Measurements from ENCODE around the gene ZNF780B. TPM values are rescaled to one million over a fixed set of nuclear protein-coding genes. Genes with fewer than 3 reads are reported as not detected.

The ZNF780B gene
- 10.0 TPM for total RNA-seq

DNA sequence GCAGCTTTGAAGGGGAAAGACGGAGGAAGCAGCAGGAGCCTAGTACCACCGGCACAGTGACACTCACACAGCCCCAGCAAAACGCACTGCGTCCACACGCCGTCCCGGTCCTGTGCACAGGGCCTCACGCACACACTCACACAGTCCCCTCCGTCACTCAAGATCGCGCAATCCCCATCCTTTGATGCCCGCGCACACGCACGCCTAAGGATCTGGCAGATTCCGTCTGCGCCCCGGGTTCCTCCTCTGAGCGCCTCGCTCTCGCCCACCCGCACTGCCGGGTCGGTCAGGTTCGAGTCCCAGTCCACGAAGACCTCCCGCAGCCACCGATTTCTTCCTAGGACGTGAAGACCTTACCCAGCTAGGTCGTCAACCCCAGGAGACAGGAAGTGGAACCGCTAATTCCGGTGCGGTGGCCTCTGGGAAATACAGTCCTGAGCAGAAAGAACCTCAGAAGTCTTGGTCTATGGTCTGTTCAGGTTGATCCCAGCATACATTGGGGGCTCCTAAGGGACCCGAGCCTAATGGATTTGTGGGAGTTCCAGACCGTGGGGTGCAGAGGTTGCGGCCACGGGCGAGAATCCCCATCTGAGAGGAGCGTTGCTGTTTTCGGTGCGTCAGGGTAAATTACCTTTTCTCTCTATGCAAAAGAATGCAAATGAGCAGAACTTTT lies at the start of gene ZNF780B:
TSS of gene ZNF780B (minus strand) at position 400 of the 673 bp plus-strand sequence. CDS start 5,899 bp downstream, outside the sequence.
- peak; percentile 47 to 72 (median 71) for DNase-seq (ENCODE audit: low read depth in 2 of 3, low spot score in 2 of 3)

DNA sequence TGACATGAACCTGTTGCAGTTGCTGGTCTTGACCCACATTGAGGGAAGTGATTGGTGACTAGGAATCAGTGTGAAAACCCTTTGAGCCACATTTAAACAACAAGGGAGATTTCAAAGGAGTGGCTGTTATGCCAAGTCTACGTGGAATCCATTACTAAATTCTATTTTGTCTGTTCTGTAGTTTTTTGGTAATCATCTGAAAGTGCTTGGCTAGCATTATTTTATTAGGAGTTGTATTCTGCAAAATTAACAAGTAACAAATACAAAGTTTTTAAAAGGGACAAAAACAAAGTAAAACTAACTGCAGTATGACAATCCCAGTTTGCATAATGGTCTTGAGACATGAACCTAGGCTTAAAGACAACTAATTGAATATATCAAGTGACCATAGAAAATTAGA lies 48.7 kb upstream of the ZNF780B start:
- DNase-seq (ENCODE audit: low read depth in 2 of 3, low spot score in 2 of 3): no peak

DNA sequence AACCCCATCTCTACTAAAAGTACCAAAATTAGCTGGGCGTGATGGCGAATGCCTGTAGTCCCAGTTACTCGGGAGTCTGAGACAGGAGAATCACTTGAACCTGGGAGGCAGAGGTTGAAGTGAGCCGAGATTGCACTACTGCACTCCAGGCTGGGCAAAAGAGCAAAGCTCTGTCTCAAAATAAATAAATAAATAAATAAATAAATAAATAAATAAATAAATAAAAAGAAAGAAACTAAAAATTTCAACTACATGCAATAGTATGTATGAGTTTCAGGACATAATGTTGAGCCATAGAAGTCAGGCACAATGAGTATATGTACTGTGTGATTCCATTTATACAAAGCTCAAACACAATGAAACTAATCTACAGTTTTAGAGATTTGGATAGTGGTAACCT lies 47.6 kb upstream of the ZNF780B start:
- DNase-seq (ENCODE audit: low read depth in 2 of 3, low spot score in 2 of 3): no peak

DNA sequence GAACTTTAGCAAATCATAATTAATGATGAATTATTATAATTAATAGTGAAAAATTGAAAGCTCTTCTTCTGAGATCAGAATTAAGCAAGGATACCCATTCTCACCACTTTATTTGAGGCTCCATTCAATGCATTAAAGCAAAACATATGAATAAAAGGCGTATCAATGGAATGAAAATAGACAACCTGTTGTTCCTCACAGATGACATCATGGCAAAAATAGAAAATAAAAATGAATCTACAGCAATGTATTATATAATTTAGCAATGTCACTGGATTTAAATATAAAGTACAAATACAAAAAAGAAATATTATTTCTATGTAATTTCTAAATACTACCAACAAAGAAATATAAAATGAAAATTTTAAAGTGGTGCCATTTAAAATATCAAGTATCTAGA lies 45.8 kb upstream of the ZNF780B start:
- DNase-seq (ENCODE audit: low read depth in 2 of 3, low spot score in 2 of 3): no peak

DNA sequence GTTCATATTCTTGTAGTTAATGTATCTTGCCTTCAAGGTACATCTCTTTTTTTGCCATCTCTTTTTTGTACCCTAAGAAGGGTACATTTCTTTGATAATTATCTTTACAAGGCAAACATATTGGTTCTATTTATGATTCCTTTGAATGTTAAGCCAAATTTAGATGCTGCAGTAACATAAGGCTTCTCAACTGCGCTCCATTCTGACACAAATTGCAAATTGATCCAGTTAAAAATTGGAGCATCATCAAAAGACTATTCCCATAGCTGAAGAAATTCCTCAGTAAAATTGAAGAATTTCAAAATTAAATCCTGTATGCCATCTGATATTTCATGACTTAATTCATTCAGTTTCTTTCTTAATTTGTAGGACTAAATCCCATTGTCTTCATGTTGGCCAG lies 37.4 kb upstream of the ZNF780B start:
- DNase-seq (ENCODE audit: low read depth in 2 of 3, low spot score in 2 of 3): no peak

DNA sequence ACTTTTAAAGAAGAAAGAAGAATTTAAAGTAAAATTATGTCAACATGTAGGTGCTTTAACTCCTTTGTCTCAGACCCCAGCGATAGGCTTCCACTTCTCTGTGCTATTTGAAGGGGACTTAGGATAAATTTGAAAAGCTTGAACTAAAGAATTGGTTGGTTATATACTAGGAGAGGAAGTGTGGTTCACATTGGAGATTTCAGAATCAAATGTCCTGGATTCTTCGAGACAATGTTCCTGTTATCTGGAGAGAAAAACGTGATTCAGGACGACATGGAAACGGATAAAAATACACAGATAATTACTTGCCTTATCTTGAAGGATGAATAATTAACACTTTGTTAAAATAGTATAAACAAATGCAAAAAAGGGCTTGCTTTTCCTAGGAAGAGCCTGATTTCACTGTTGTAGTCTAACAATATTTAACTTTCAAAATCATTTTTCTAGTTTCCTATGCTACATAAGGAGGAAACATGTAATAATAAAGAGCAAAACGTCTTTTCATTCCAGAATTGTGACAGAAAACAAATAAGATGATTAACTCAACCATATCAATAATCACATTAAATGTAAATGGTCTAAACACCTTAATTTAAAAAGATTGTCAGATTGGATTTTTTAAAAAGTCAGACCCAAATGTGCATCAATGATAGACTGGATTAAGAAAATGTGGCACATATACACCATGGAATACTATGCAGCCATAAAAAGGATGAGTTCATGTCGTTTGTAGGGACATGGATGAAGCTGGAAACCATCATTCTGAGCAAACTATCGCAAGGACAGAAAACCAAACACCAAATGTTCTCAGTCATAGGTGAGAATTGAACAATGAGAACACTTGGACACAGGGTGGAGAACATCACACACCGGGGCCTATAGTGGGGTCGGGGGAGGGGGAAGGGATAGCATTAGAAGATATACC lies 35.4 kb upstream of the ZNF780B start:
- no peak for DNase-seq (ENCODE audit: low read depth in 2 of 3, low spot score in 2 of 3)

DNA sequence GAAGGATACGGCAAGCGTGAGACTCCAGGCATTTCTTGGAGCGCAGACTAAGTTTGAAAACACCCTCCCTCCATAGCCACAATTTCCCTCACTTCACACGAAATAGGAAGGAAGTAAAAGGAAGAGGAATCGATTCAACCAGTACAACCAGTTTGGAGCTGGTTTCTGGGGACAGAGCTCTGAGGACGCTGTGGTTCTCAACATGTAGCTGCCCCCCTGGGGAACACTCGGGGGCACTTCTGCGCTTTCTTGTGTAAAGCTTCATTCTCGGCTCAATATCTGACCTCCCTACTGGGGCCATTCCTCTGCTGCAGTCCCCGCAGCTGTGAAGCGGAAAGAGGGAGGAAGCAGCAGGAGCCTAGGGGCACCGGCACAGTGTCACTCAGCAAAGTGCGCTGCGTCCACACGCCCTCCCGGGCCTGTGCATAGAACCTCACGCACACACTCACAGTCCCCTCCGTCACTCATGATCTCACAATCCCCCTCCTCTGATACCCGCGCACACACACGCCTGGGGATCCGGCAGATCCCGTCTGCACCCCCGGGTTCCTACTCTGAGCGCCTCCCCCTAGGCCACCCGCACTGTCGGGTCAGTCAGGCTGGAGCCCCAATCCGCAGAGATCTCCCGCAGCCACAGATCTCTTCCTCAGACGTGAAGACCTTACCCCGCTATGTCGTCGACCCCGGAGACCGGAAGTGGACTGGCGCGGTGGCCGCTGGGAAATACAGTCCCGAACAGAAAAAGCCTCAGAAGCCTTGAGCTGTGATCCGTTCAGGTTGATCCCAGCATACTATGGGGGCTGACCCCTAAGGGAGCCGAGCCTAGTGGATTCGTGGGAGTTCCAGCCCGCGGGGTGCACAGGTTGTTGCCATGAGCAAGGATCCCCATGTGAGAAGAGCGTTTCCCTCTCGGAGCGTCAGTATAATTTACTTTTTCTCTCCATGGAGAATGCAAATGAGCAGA lies 34.5 kb upstream of the ZNF780B start, which contains the start of gene ZNF780A:
TSS of gene ZNF780A (minus strand) at position 703 of the 964 bp plus-strand sequence. CDS start 6,190 bp downstream, outside the sequence.
- peak; percentile 50 to 85 (median 72) for DNase-seq (ENCODE audit: low read depth in 2 of 3, low spot score in 2 of 3)

DNA sequence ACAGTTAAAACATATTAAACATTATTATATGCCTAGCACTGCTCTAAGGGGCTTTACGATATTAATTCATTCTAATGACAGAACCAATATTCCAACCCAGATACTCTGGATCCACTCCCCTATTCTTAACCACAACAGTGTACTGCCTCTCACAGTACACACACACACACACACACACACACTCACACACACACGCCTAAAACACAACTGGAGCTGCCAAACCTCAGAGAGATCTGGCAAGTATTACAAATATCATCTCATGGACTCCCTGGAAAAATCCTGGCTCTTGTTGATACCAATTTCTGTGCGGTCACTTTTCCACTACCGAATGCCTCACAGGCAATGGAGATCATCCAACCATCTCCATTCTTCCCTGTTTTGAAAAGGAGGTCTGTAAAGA lies 33.4 kb upstream of the ZNF780B start:
- no peak for DNase-seq (ENCODE audit: low read depth in 2 of 3, low spot score in 2 of 3)

DNA sequence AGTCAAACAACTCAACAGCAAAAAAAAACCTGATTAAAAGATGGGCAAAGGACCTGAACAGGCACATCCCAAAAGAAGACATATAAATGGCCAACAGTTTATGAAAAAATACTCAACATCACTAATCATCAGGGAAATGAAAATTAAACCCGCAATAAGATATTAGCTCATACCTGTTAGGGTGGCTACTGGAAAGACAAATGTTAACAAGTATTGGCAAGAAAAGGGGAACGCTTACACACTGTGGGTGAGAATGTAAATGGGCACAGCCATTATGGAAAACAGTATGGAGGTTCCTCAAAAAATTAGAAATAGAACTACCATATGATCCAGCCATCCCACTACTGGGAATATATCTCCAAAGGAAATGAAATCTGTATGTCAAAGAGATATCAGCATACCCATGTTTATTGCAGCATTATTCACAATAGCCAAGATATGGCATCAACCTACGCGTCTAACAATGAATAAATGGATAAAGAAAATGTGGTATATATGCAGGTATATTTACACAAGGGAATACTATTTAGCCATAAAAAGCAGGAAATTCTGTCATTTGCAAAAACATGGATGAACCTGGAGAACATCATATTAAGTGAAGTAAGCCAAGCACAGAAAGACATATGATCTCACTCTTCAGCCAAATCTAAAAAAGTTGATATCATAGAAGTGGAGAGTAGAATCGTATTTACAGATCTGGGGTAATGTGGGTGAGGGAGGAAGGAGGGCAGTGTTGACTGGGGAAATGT lies 32.4 kb upstream of the ZNF780B start:
- no peak for DNase-seq (ENCODE audit: low read depth in 2 of 3, low spot score in 2 of 3)

DNA sequence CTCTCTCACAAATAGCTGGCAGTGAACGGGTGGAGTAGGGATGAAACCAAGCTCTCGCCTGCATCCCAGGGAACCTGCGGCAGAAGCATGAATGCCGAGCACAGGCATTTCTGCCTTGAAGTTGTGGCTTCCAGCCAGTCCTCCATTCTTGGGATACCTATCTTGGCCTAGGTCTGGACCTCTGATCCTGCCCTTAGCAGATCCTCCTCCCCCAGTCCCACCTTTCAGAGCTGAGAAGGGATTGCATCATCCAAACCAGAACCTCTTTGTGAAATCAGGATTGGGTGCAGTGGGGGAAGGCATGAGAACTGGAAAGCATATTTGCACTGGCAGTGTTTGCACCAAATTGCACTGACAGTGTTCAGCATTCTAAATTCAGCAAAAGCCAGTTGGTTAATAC lies 28.9 kb upstream of the ZNF780B start:
- DNase-seq (ENCODE audit: low read depth in 2 of 3, low spot score in 2 of 3): no peak

DNA sequence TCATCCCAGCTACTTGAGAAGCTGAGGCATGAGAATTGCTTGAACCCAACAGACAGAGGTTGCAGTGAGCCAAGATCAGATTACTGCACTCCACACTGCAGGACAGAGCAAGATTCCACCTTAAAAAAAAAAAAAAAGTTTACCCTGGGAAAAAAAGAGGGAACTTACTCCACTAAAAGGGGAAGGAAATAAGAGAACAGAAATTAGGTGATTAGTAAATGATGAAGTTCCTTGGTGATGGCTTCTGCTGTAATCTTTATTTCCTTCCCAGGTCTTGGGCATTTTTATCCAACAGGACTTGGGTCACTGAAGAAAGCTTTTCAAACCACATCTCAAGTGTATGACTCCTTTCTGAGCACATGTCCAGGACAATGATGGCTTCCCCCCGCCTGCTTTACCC lies 25.4 kb upstream of the ZNF780B start:
- DNase-seq (ENCODE audit: low read depth in 2 of 3, low spot score in 2 of 3): no peak

DNA sequence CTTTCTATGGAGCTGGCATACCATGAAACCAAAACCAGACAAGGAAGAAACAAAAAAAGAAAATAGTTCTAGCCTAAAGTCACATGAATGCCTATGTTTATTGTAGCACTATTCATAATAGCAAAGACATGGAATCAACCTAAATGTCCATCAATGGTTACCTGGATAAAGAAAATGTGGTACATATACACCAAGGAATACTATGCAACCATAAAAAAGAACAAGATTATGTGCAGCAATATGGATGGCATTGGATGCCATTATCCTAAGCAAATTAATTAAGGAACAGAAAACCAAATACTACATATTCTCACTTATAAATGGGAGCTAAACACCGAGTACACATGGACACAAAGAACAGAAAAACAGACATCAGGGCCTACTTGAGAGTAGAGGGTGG lies 24.3 kb upstream of the ZNF780B start:
- DNase-seq (ENCODE audit: low read depth in 2 of 3, low spot score in 2 of 3): no peak

DNA sequence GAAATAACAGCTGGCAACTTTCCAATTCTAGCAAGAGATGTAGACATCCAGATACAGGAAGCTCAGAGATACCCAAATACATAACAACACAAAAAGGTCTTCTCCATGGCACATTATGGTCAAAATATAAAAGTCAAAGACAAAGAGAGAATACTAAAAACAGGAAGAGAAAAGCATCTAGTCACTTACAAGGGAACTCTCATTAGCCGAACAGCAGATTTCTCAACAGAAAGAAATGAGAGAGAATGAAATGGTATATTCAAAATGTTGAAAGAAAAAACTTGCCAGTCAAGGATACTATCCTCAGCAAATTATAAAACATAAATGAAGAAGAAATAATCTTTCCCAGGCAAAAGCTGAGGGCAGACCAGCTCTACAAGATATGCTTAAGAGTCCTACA lies 22.3 kb upstream of the ZNF780B start:
- peak in 1 of 3 donors; percentile 32 for DNase-seq (ENCODE audit: low read depth in 2 of 3, low spot score in 2 of 3)

DNA sequence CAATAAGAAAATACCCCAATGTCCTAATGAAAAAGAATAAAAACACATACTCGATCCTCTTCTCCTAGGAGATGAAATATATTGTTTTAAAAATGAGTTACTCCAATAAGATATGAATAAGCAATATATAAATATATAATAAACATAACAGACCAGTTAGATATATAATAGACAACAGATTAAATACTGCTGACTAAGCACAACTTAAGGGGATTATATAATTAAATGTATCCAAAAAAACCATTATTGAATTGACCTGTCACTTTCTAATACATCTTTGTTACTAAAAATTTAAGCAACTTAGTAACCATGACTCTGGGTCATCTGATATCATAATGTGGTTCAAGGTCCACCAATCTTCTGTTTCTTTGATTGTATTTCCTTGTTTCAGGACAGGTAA lies 14.0 kb upstream of the ZNF780B start:
- DNase-seq (ENCODE audit: low read depth in 2 of 3, low spot score in 2 of 3): no peak

DNA sequence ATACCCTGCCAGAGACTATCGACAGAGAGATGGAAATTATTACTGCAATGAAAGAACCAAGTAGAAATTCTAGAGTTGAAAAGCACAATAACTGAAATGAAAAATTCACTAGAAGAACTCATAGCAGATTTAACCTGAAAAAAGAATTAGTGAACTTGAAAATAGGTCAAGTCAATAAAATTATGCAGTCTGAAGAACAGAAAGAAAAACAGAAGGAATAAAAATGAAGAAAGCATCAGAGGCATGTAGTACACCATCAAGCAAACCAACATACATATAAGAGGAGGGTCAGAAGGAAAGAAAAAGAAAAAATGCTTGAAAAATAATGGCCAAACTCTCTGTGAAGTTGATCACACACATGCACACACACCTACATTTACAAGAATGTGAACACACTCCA lies 3.6 kb upstream of the ZNF780B start:
- no peak for DNase-seq (ENCODE audit: low read depth in 2 of 3, low spot score in 2 of 3)

DNA sequence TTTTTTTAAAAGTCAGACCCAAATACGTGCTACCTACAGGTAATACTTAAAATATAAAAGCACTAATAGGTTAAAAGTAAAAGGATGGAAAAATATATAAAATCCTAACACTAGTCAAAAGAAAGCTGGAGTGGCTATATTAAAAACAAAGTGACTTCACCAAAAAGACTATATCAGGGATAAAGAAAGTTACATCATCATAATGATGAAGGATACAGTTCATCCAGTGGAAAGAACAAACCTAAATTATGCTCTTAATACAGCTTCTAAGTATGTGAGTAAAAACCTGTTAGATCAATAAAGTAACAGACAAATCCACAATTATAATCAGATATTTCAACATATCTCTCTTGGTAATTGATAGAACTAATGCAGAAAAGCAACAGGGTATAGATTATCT lies 1.1 kb upstream of the ZNF780B start:
- no peak for DNase-seq (ENCODE audit: low read depth in 2 of 3, low spot score in 2 of 3)

DNA sequence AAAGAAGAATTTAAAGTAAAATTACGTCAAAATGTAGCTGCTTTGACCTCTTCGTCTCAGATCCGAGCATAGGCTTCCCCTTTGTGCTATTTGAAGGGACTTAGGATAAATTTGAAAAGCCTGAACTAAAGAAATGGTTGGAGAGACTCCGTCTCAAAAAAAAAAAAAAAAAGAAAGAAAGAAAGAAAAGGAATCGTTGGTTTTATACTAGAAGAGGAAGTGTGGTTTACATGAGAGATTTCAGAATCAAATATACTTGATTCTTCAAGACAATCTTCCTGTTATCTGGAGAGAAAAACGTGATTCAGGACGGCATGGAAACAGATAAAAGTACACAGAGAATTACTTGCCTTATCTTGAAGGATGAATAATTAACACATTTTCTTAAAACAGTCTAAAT lies 474 bp upstream of the ZNF780B start:
- DNase-seq (ENCODE audit: low read depth in 2 of 3, low spot score in 2 of 3): no peak

DNA sequence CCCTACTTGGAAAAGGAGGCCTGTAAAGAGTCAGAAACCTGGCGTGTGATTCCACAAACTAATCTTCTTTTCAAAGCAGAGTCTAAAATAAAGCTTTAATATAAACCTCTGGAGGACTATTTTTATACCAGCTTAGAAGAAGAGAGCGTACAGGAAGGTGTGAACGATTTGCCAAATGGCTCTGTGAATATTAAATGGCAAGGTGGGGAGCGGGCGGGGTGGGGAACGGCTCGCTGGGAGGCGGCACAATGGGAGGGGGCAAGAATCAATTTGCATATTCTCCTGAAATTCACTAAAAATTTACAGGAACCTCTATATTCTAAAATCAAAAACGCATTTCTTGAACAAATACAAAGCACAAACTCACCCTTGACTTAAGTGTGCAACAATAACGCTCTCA lies 982 bp downstream of the ZNF780B start:
- no peak for DNase-seq (ENCODE audit: low read depth in 2 of 3, low spot score in 2 of 3)

DNA sequence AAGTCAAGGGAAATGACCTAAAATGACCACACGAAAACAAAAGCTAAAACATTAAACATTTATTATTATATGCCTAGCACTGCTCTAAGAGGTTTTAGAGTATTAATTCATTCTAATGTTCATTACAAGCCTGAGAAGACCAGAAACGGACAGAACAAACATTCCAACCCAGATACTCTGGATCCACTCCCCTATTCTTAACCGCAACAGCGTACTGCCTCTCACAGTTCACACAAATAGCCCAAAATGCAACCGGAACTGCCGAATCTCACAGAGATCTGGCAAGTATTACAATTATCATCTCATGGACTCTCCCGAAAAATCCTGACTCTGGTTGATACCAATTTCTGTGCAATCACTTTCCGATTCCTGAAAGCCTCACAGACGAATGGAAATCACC lies 1.4 kb downstream of the ZNF780B start:
- DNase-seq (ENCODE audit: low read depth in 2 of 3, low spot score in 2 of 3): no peak

DNA sequence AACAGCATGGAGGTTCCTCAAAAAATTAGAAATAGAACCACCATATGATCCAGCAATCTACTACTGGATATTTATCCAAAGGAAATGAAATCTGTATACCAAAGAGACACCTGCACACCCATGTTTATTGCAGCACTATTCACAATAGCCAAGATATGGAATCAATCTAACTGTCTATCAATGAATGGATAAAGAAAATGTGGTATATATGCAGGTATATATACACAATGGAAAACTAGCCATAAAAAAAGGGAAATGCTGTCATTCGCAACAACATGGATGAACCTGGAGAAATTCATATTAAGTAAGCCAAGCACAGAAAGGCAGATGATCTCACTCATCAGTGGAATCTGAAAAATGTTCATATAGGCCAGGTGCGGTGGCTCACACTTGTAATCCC lies 2.5 kb downstream of the ZNF780B start:
- no peak for DNase-seq (ENCODE audit: low read depth in 2 of 3, low spot score in 2 of 3)
